SK-N-SH treated with all-trans-retinoic acid at 6 μM for 48 hours (cell line): ENCODE results near the gene CRYGS.
"Not testable (repeated sequence)": the region's sequence is repeated elsewhere in the genome, so short reads cannot be mapped to it uniquely, and the experiment has no call there.

Experiments
- ATAC-seq: fragments of 200-7000 bp; cut with Tn5 transposase; 3 replicates; pipeline ENCODE4 v1.9.1; 2020; ENCODE audit warnings: mild to moderate bottlenecking, moderate library complexity
- BACH2 ChIP-seq: fragments of 250-450 bp; sonication (Bioruptor Pico); IDR thresholded peaks from 2 replicates; pipeline ENCODE4 v1.9.0; 2021; ENCODE audit warnings: mild to moderate bottlenecking, borderline replicate concordance
- GLIS3 ChIP-seq: fragments of 250-450 bp; sonication (Bioruptor Pico); IDR thresholded peaks from 2 replicates; pipeline ENCODE4 v1.5.0; 2020; ENCODE audit warnings: mild to moderate bottlenecking, moderate library complexity
- ISL1 ChIP-seq: fragments of 250-450 bp; sonication (Bioruptor Pico); IDR thresholded peaks from 2 replicates; pipeline ENCODE4 v2.1.2; 2022; ENCODE audit warnings: mild to moderate bottlenecking, moderate library complexity
- OSR1 ChIP-seq: fragments of 250-450 bp; sonication (Bioruptor Pico); IDR thresholded peaks from 2 replicates; pipeline ENCODE4 v1.8.0; 2022; ENCODE audit warnings: moderate library complexity, mild to moderate bottlenecking, inconsistent platforms
- PPARA ChIP-seq: fragments of 250-450 bp; sonication (Bioruptor Pico); IDR thresholded peaks from 2 replicates; pipeline ENCODE4 v1.5.0; 2020; ENCODE audit warnings: mild to moderate bottlenecking, borderline replicate concordance
- RARB ChIP-seq: fragments of 250-450 bp; sonication (Bioruptor Pico); IDR thresholded peaks from 2 replicates; pipeline ENCODE4 v1.8.0; 2021; ENCODE audit warnings: mild to moderate bottlenecking, moderate library complexity
- SNAI2 ChIP-seq: fragments of 250-450 bp; sonication (Bioruptor Pico); IDR thresholded peaks from 2 replicates; pipeline ENCODE4 v1.5.0; 2020; ENCODE audit warnings: mild to moderate bottlenecking, moderate library complexity
- ZC3H10 ChIP-seq: fragments of 250-450 bp; sonication (Bioruptor Pico); IDR thresholded peaks from 2 replicates; pipeline ENCODE4 v1.5.1; 2021; ENCODE audit warnings: mild to moderate bottlenecking, moderate library complexity
- ZFP3 ChIP-seq: fragments of 250-450 bp; sonication (Bioruptor Pico); IDR thresholded peaks from 2 replicates; pipeline ENCODE4 v1.5.0; 2020; ENCODE audit warnings: mild to moderate bottlenecking, moderate library complexity
- ZFP30 ChIP-seq: fragments of 450-650 bp; formaldehyde crosslinking; IDR thresholded peaks from 2 replicates; pipeline ENCODE4 v1.5.0; 2022; ENCODE audit warnings: mild to moderate bottlenecking, moderate library complexity
- ZNF565 ChIP-seq: fragments of 450-650 bp; formaldehyde crosslinking; conservative IDR thresholded peaks from 2 replicates; pipeline ENCODE4 v1.5.0; 2020; ENCODE audit warnings: low read depth, mild to moderate bottlenecking, moderate library complexity
- ZNF70 ChIP-seq: fragments of 450-650 bp; formaldehyde crosslinking; IDR thresholded peaks from 2 replicates; pipeline ENCODE4 v1.5.0; 2020; ENCODE audit warnings: mild to moderate bottlenecking, moderate library complexity
- ZNF8 ChIP-seq: fragments of 450-650 bp; formaldehyde crosslinking; IDR thresholded peaks from 2 replicates; pipeline ENCODE4 v1.5.0; 2020; ENCODE audit warnings: mild to moderate bottlenecking, moderate library complexity
- TF ChIP-seq, protein P1 (sequence below): fragments of 250-450 bp; sonication (Bioruptor Pico); IDR thresholded peaks from 2 replicates; pipeline ENCODE4 v1.5.1; 2021; ENCODE audit warnings: mild to moderate bottlenecking, moderate library complexity
- TF ChIP-seq, protein P2 (sequence below): fragments of 250-450 bp; sonication (Bioruptor Pico); IDR thresholded peaks from 2 replicates; pipeline ENCODE4 v1.8.0; 2020; ENCODE audit warnings: mild to moderate bottlenecking, moderate library complexity, borderline replicate concordance
- TF ChIP-seq, protein P3 (sequence below): fragments of 250-450 bp; sonication (Bioruptor Pico); IDR thresholded peaks from 2 replicates; pipeline ENCODE4 v1.5.1; 2020; ENCODE audit warnings: low read depth, mild to moderate bottlenecking, moderate library complexity
- TF ChIP-seq, protein P4 (sequence below): fragments of 250-450 bp; sonication (Bioruptor Pico); IDR thresholded peaks from 2 replicates; pipeline ENCODE4 v1.5.0; 2020; ENCODE audit warnings: mild to moderate bottlenecking, moderate library complexity

The CRYGS gene

DNA sequence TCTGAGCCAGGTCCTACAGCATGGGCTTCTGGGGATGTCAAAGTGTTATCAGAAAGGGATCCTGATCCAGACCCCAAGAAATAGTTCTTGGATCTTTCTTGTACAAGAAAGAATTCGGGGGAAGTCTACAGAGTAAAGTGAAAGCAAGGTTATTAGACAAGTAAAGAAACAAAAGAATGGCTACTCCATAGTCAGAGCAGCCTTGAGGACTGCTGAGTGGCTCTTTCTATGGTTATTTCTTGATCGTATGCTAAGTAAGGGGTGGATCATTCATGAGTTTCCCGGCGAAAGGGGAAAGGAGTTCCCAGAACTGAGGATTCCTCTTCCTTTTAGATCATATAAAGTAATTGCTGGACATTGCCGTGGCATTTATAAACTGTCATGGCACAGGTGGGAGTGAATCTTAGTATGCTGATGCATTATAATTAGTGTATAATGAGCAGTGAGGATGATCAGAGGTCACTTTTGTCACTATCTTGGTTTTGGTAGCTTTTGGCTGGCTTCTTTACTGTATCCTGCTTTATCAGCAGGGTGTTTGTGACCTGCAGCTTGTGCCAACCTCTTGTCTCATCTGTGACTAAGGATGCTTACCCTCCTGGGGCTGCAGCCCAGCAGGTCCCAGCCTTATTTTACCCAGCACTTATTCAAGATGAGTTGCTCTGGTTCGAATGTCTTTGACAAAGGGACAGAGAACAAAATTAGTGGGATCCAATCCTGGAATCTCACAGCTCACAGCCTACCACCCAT, 41.0 kb downstream of the CRYGS start:
- ATAC-seq: peak; percentile 19; the same call in 1 of the 3 replicates
- TF ChIP-seq RARB (CRISPR knock-in tag): no peak

DNA sequence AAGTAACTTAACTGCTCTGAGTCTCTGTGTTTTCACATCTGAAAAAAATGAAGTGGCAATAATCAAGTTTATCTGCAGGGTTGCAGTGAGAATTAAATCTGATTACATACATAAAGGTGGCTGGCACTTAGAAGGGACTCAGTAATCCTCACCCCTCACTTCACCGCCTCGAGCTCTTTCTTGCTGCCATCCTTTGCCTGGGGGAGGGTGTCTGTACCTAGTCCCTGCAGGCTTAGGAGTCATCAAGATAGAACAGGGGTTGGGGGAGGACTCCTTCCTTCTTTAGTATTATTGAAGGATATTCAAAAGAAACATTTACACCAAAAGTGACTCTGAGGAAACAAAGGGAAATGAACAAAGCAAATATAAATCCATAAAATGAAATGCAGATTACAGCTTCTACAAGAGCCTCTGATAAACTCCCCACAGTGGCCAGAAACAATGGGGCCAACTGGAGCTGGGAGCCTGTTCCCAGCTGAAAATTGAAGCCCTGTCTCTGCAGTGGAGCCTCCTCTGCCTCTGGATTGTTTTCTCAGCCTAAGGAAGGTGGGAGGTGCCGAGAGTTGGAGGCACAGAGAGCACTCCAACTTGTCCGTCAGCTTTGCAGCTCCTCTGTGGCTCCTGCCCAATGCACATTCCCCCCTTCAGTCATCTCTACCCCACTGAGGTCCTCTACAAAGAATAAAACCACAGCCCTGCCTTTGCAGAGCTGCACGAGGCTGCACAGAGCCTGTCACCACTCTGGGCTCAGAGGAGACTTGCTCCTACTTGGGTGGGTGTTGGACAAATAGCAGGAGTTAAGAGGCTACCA, 41.8 kb downstream of the CRYGS start:
- peak; percentile 54 for ATAC-seq

DNA sequence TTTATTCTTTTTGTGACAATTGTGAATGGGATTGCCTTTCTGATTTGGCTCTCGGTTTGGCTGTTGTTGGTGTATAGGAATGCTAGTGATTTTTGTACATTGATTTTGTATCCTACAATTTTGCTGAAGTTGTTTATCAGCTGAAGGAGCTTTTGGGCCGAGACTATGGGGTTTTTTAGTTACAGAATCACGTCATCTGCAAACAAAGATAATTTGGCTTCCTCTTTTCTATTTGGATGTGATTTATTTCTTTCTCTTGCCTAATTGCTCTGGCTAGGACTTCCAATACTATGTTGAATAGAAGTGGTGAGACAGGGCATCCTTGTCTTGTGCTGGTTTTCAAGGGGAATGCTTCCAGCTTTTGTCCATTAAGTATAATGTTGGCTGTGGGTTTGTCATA, 44.2 kb downstream of the CRYGS start:
- ATAC-seq: not testable (repeated sequence)

More for the DNA sequence above, 41.8 kb downstream of the CRYGS start:
- no peak for TF ChIP-seq ZFP30 (CRISPR knock-in tag)

DNA sequence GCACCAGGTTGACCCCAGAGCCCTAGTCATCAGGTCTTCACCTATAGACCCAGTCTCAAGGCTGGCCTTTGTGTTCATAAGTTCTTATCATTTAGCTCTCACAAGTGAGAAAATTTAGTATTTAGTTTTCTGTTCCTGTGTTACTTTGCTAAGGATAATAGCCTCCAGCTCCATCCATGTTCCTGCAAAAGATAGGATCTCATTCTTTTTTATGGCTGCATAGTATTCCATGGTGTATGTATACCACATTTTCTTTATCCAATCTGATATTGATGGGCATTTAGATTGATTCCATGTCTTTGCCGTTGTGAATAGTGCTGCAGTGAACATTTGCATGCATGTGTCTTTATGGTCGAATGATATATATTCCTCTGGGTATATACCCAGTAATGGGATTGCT, 46.2 kb downstream of the CRYGS start:
- peak; percentile 64 for TF ChIP-seq ZNF8 (CRISPR knock-in tag)
- ATAC-seq: not testable (repeated sequence)

DNA sequence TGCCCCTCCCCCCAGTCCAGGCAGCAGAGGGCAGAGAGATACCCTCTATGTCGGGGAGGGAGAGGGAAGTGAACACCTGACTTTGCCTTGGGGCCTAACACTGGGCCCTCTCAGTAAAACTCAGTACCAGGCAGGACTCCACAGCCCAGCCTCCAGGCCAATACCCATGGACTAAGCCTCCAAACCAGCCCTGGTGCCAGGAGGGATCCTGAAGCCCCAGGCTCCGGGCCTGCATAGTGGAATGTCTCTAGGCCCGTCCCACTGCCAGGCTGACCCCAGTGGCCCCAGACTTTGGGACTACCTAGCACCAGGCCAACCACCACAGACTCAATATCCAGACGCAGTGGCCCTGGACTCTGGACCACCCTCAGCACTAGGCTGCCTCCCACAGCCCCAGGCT, 46.6 kb downstream of the CRYGS start:
- TF ChIP-seq ZFP30 (CRISPR knock-in tag) (no peak), BACH2 (no peak), SNAI2 (CRISPR knock-in tag) (no peak), GLIS3 (CRISPR knock-in tag) (no peak)
- TF ChIP-seq, protein P1, sequence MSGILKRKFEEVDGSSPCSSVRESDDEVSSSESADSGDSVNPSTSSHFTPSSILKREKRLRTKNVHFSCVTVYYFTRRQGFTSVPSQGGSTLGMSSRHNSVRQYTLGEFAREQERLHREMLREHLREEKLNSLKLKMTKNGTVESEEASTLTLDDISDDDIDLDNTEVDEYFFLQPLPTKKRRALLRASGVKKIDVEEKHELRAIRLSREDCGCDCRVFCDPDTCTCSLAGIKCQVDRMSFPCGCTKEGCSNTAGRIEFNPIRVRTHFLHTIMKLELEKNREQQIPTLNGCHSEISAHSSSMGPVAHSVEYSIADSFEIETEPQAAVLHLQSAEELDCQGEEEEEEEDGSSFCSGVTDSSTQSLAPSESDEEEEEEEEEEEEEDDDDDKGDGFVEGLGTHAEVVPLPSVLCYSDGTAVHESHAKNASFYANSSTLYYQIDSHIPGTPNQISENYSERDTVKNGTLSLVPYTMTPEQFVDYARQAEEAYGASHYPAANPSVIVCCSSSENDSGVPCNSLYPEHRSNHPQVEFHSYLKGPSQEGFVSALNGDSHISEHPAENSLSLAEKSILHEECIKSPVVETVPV: no peak
- TF ChIP-seq, protein P2, sequence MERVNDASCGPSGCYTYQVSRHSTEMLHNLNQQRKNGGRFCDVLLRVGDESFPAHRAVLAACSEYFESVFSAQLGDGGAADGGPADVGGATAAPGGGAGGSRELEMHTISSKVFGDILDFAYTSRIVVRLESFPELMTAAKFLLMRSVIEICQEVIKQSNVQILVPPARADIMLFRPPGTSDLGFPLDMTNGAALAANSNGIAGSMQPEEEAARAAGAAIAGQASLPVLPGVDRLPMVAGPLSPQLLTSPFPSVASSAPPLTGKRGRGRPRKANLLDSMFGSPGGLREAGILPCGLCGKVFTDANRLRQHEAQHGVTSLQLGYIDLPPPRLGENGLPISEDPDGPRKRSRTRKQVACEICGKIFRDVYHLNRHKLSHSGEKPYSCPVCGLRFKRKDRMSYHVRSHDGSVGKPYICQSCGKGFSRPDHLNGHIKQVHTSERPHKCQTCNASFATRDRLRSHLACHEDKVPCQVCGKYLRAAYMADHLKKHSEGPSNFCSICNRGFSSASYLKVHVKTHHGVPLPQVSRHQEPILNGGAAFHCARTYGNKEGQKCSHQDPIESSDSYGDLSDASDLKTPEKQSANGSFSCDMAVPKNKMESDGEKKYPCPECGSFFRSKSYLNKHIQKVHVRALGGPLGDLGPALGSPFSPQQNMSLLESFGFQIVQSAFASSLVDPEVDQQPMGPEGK (CRISPR knock-in tag): no peak
- ATAC-seq: no peak

DNA sequence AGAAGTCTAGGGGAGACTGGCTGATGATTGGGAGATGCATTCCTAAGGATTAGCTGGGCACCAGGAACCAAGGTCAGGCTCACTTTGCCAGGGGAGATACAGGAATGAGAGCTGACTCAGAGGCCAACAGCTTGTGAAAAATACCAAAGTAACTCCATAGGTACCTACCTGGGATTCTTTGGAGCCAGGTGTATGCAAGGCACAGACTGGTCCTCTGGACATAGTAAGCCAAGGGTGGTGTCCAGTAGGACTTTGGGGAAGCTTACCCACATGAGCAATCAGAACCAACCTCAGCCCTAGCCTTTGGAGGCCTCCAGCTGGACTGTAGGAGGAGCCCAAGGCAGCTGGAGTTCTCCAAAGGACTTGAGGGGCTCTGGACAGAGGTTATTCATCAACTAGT, 47.5 kb downstream of the CRYGS start:
- TF ChIP-seq, protein P3, sequence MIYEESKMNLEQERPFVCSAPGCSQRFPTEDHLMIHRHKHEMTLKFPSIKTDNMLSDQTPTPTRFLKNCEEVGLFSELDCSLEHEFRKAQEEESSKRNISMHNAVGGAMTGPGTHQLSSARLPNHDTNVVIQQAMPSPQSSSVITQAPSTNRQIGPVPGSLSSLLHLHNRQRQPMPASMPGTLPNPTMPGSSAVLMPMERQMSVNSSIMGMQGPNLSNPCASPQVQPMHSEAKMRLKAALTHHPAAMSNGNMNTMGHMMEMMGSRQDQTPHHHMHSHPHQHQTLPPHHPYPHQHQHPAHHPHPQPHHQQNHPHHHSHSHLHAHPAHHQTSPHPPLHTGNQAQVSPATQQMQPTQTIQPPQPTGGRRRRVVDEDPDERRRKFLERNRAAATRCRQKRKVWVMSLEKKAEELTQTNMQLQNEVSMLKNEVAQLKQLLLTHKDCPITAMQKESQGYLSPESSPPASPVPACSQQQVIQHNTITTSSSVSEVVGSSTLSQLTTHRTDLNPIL: no peak
- TF ChIP-seq ZC3H10 (CRISPR knock-in tag) (no peak), ZNF565 (CRISPR knock-in tag) (no peak), ZFP3 (CRISPR knock-in tag) (no peak), ZNF70 (CRISPR knock-in tag) (no peak), OSR1 (CRISPR knock-in tag) (no peak), PPARA (CRISPR knock-in tag) (no peak), ISL1 (CRISPR knock-in tag) (no peak)
- TF ChIP-seq, protein P2 (CRISPR knock-in tag): no peak
- TF ChIP-seq, protein P4, sequence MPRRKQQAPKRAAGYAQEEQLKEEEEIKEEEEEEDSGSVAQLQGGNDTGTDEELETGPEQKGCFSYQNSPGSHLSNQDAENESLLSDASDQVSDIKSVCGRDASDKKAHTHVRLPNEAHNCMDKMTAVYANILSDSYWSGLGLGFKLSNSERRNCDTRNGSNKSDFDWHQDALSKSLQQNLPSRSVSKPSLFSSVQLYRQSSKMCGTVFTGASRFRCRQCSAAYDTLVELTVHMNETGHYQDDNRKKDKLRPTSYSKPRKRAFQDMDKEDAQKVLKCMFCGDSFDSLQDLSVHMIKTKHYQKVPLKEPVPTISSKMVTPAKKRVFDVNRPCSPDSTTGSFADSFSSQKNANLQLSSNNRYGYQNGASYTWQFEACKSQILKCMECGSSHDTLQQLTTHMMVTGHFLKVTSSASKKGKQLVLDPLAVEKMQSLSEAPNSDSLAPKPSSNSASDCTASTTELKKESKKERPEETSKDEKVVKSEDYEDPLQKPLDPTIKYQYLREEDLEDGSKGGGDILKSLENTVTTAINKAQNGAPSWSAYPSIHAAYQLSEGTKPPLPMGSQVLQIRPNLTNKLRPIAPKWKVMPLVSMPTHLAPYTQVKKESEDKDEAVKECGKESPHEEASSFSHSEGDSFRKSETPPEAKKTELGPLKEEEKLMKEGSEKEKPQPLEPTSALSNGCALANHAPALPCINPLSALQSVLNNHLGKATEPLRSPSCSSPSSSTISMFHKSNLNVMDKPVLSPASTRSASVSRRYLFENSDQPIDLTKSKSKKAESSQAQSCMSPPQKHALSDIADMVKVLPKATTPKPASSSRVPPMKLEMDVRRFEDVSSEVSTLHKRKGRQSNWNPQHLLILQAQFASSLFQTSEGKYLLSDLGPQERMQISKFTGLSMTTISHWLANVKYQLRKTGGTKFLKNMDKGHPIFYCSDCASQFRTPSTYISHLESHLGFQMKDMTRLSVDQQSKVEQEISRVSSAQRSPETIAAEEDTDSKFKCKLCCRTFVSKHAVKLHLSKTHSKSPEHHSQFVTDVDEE (CRISPR knock-in tag): no peak
- no peak for ATAC-seq
